ENCODE measurements around the gene LRP1-AS. TPM values are rescaled to one million over a fixed set of nuclear protein-coding genes. Genes with fewer than 3 reads are reported as not detected.

LRP1-AS gene
- polyA plus RNA-seq, 1 donor (not counting 4 experiments of a cell fraction or from before 2014, with no cell fraction given), result not detected

- Histone ChIP-seq H3K4me2 (ENCODE audit: control insufficient read depth, extremely low read depth, insufficient read depth, low read depth, low read length) (no peak overlapping the region), H3K9ac (ENCODE audit: control insufficient read depth, extremely low read depth, insufficient read depth, low read length) (no peak overlapping the region), H3K79me2 (ENCODE audit: control insufficient read depth, insufficient read depth, low read length) (no peaks in the 10 kb centered on the region), H3K4me1 (ENCODE audit: control insufficient read depth, extremely low read depth, insufficient read depth, low read length) (peaks cover 6% of the 10 kb centered on the region), H4K20me1 (ENCODE audit: control insufficient read depth, extremely low read depth, insufficient read depth, low read length) (no peaks in the 10 kb centered on the region), H3K27ac (ENCODE audit: control insufficient read depth, insufficient read depth, low read length) (no peak overlapping the region), H2AFZ (ENCODE audit: control insufficient read depth, low read length) (no peak overlapping the region), H3K4me3 (ENCODE audit: control insufficient read depth in 2 of 3, extremely low read depth in 1 of 3, insufficient read depth in 2 of 3, low read depth in 1 of 3, low read length in 3 of 3) (no peak overlapping the region), H3K36me3 (ENCODE audit: control insufficient read depth in 2 of 2, extremely low read depth in 1 of 2, insufficient read depth in 2 of 2, low read length in 2 of 2) (peaks cover 0 to 5% of the 10 kb centered on the region in 2 experiments), H3K27me3 (ENCODE audit: control insufficient read depth, extremely low read depth, insufficient read depth, low read length) (no peaks in the 10 kb centered on the region), H3K9me1 (ENCODE audit: control insufficient read depth, extremely low read depth, insufficient read depth, low read length) (no peaks in the 10 kb centered on the region), H3K9me3 (ENCODE audit: control insufficient read depth, low read depth, low read length) (no peaks in the 10 kb centered on the region)
- DNase-seq (ENCODE audit: low read depth, low spot score) (no peak), FAIRE-seq (no peak)
- dilution Hi-C loops (cut with MboI; ENCODE audit: extremely low pct_ligation_motif_present, low sequenced_read_pairs), result loop anchor here (5.0 kb wide), 1 partner anchor 38 kb away; no protein-coding TSS in a partner anchor
- TF ChIP-seq, protein P1, sequence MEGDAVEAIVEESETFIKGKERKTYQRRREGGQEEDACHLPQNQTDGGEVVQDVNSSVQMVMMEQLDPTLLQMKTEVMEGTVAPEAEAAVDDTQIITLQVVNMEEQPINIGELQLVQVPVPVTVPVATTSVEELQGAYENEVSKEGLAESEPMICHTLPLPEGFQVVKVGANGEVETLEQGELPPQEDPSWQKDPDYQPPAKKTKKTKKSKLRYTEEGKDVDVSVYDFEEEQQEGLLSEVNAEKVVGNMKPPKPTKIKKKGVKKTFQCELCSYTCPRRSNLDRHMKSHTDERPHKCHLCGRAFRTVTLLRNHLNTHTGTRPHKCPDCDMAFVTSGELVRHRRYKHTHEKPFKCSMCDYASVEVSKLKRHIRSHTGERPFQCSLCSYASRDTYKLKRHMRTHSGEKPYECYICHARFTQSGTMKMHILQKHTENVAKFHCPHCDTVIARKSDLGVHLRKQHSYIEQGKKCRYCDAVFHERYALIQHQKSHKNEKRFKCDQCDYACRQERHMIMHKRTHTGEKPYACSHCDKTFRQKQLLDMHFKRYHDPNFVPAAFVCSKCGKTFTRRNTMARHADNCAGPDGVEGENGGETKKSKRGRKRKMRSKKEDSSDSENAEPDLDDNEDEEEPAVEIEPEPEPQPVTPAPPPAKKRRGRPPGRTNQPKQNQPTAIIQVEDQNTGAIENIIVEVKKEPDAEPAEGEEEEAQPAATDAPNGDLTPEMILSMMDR (optimal IDR thresholded peaks at IDR 0.05 in 1 of 3, IDR thresholded peaks at IDR 0.05 in 1 of 3, conservative IDR thresholded peaks at IDR 0.05 in 1 of 3; ENCODE audit: extremely low read depth in 1 of 3, insufficient read depth in 2 of 3, low read length in 3 of 3), result no peak
- TF ChIP-seq EZH2 (IDR thresholded peaks at IDR 0.05; ENCODE audit: low read length), result no peak
Observed at GRCh38 chr12:57133916-57134315, 13.5 kb downstream of the LRP1-AS start.

GRCh38 chr12:57133013-57133569, 14.3 kb downstream of the LRP1-AS start:
- no peaks in the 10 kb centered on the region for H4K20me1 ChIP-seq (ENCODE audit: control insufficient read depth, extremely low read depth, insufficient read depth, low read length)
- no peak for DNase-seq (ENCODE audit: low read depth, low spot score)
- no peaks in the 10 kb centered on the region for H3K27me3 ChIP-seq (ENCODE audit: control insufficient read depth, extremely low read depth, insufficient read depth, low read length)
- H3K79me2 ChIP-seq (ENCODE audit: control insufficient read depth, insufficient read depth, low read length), result no peaks in the 10 kb centered on the region
- H3K4me1 ChIP-seq (ENCODE audit: control insufficient read depth, extremely low read depth, insufficient read depth, low read length), result peaks cover 6% of the 10 kb centered on the region
- no peak for TF ChIP-seq EZH2 (IDR thresholded peaks at IDR 0.05; ENCODE audit: low read length)
- TF ChIP-seq, protein P1 (optimal IDR thresholded peaks at IDR 0.05 in 1 of 3, IDR thresholded peaks at IDR 0.05 in 1 of 3, conservative IDR thresholded peaks at IDR 0.05 in 1 of 3; ENCODE audit: extremely low read depth in 1 of 3, insufficient read depth in 2 of 3, low read length in 3 of 3), result no peak
- no peak overlapping the region for H3K27ac ChIP-seq (ENCODE audit: control insufficient read depth, insufficient read depth, low read length)
- no peak overlapping the region for H3K4me3 ChIP-seq (ENCODE audit: control insufficient read depth in 2 of 3, extremely low read depth in 1 of 3, insufficient read depth in 2 of 3, low read depth in 1 of 3, low read length in 3 of 3)
- no peak overlapping the region for H3K4me2 ChIP-seq (ENCODE audit: control insufficient read depth, extremely low read depth, insufficient read depth, low read depth, low read length)
- dilution Hi-C loops (cut with MboI; ENCODE audit: extremely low pct_ligation_motif_present, low sequenced_read_pairs), result loop anchor here (5.0 kb wide), 1 partner anchor 39 kb away; no protein-coding TSS in a partner anchor
- no peaks in the 10 kb centered on the region for H3K9me1 ChIP-seq (ENCODE audit: control insufficient read depth, extremely low read depth, insufficient read depth, low read length)
- H3K9ac ChIP-seq (ENCODE audit: control insufficient read depth, extremely low read depth, insufficient read depth, low read length), result no peak overlapping the region
- no peak overlapping the region for H2AFZ ChIP-seq (ENCODE audit: control insufficient read depth, low read length)
- no peaks in the 10 kb centered on the region for H3K9me3 ChIP-seq (ENCODE audit: control insufficient read depth, low read depth, low read length)
- no peak for FAIRE-seq
- H3K36me3 ChIP-seq (ENCODE audit: control insufficient read depth in 2 of 2, extremely low read depth in 1 of 2, insufficient read depth in 2 of 2, low read length in 2 of 2), result peaks cover 0 to 3% of the 10 kb centered on the region in 2 experiments

Data from keratinocyte (primary cell).